ENCODE measurements around the gene KCNAB2.

KCNAB2 gene

DNA sequence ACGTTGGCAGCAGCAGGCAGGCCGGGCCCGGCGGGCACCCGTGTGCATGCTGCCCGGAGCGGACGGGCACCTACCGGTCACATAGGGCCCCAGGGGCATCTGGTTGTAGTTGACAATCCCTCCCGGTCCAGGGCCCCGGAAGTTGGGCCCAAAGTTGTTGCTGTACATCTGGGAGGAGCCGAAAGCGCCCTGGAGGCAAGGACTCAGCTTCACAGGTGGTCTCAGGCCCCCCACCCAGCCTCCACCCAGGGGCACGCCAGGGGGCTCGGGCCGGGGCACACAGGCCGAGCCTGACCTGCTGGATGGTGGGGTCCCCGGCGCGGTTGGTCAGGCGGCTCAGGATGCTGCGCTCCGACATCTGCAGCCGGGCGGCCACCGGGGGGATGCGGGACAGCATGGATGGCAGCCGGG is 60.6 kb downstream of the KCNAB2 start:
- H3K4me3 ChIP-seq (ENCODE audit: low read depth, low read length) = no peak overlapping the region

DNA sequence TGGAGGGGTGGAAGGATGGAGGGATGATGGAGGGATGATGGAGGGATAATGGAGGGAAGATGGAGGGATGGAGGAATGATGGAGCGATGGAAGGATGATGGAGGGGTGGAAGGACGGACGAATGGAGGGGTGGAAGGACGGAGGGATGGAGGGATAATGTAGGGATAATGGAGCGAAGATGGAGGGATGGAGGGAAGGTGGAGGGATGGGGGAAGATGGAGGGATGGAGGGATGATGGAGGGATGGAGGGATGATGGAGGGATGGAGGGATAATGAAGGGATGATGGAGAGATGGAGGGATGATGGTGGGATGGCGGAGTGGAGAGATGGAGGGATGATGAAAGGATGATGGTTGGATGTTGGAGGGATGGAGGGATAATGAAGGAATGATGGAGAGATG is 61.3 kb downstream of the KCNAB2 start:
- H3K4me3 ChIP-seq (ENCODE audit: low read depth, low read length) = no peak overlapping the region

DNA sequence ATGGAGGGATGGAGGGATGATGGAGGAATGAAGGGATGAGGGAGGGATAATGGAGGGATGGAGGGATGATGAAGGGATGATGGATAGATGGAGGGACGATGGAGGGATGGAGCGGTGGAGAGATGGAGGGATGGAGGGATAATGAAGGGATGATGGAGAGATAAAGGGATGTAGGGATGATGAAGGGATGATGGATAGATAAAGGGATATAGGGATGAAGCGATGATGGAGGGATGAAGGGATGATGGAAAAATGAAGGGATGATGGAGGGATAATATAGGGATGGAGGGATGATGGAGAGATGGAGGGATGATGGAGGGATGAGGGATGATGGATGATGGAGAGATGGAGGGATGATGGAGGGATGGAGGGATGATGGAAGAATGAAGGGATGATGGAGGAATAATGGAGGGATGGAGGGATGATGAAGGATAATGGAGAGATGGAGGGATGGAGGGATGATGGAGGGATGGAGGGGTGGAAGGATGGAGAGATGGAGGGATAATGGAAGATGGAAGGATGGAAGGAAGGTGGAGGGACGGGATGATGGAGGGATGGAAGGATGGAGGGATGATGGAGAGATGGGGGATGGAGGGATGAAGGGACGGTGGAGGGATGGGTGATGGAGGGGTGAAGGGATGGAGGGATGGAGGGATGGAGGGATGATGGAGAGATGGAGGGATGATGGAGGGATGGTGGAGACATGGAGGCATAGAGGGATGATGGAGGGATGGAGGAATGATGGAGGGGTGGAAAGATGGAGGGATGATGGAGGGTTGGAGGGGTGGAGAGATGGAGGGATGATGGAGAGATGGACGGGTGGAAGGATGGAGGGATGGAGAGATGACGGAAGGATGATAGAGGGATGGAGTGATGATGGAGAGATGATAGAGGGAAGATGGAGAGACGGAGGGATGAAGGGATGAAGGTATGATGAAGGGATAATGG is 62.0 kb downstream of the KCNAB2 start:
- no peak overlapping the region for H3K4me3 ChIP-seq (ENCODE audit: low read depth, low read length)

DNA sequence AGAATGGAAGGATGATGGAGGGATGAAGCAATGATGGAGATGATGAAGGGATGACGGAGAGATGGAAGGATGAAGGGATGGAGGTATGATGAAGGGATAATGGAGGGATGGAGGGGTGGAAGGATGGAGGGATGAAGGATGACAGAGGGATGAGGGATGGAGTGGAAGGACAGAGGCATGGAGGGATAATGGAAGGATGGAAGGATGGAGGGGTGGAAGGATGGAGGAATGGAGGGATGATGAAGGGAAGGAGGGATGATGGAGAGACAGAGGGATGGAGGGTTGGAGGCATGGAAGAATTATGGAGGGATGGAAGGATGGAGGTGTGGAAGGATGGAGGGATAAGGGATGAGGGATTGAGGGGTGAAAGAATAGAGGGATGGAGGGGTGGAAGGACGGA is 62.8 kb downstream of the KCNAB2 start:
- H3K4me3 ChIP-seq (ENCODE audit: low read depth, low read length) = no peak overlapping the region

DNA sequence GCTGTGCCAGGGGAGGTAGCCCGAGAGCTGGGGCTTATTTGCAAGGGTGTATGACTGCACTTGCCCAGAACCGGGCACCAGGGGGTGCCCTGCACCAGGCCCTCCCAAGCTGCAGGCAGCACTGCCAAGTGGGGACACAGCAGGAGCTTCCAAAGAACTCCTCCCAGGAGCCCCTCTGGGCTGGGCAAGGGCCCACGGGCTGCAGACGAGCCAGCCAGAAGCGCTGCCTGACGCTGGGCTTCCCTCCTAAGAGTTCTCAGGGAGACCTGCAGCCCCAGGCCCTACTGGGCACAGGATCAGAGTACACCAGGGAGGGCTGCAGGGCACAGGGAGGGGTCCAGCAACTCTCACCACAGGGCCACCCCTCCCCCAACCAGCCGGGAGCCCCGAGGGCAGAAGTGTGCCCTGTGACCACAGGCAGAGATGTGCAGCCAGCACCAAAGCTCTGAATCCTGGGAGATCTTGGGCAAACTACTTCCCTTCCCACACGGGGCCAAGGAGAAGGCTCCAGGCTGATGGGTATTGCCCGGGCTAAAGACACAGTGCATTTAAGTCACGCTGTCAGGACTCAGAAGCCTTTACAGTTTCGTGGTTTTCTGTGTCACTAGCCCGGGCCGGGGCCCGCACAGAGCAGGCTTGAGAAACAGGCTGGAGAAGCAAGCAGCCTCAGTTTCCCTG is 63.4 kb downstream of the KCNAB2 start:
- H3K4me3 ChIP-seq (ENCODE audit: low read depth, low read length) = no peak overlapping the region

DNA sequence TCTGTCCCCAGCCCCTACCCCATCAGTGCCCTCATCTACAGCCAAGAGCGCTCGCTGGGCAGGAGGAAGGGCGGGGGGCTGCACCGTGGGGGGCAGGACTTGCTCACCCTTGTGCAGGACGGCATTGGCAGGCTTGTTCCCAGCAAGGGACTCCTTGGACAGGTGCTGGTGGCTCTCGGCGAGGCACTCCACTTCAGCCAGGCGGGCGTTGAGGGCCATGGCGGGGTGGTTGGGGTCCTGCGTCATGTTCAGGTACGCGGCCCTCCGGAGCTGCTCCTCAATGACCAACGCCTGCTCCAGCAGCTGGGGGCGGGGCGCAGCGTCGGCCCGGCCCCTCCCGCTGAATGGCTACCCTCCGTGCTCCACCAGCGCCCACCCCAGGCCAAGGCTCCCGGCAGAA is 64.0 kb downstream of the KCNAB2 start:
- no peak overlapping the region for H3K4me3 ChIP-seq (ENCODE audit: low read depth, low read length)

DNA sequence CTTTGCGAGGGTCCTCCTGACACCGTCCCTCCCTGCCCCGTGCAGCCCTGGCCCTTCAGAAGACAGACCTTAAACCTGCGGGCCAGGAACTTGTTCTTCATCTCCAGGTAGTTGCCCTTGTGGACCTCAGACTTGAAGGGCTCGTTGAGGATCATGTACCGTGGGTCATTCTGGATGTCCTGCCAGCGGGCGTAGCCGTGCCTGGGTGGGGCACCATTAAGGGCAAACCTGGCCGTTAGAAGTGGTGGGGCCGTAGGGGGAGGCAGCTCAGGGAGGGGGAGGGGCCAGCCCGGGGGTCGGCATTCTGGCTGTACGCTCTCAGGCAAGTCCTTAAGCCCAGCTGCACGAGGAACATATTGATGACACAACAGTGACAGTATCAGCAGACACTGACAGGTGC is 64.6 kb downstream of the KCNAB2 start:
- H3K4me3 ChIP-seq (ENCODE audit: low read depth, low read length) = no peak overlapping the region

DNA sequence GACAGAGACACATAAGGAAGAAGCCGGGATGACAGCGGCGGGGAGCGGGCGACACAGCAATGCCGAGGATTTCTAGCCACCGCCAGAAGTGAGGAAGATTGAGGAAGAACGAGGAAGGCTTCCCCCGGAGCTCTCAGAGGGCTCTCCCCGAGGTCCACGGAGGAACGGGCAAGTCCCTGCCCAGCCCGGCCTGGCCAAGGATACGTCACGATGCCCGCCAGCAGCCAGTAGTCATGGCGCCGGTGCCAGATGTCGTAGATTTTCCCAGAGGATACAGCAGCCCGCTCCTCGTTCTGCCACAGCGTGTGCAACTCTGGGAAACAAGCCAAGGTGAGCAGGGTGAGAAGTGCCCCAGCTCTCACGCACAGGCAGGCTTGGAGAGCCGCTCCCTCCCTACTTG is 65.9 kb downstream of the KCNAB2 start:
- H3K4me3 ChIP-seq (ENCODE audit: low read depth, low read length) = no peak overlapping the region

DNA sequence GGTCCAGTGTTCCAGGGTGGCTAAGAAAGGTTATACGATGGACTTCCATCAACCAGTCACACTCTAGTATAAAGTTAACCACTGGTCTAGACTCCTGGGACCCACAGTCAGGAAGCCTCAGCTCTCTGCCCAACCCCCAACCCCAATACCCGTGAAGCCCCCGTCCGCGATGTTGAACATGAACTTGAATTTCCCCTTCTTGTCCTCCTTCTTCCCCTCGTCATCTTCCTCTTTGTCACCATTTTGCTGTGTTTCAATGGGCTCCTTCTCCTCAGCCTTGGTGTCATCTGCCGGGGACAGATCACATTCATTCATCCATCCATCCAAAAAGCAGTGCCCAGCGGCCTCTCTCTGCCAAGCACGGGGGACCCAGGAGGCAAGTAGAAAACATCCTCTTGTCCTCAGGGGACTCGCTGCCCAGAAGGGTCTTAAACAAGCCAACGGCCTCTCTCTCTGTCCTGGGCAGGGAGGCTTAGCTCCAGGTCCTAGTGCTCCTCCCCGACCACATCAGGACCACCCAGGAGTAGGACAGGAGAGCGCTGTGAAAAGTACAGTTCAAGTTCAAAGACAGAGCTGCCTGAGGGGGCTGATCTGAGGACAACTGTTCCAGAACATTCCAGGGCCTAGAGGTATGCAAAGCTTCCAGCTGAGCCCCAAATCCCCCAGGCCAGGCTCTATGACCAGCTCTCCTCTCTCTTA is 66.5 kb downstream of the KCNAB2 start:
- H3K4me3 ChIP-seq (ENCODE audit: low read depth, low read length) = no peak overlapping the region

DNA sequence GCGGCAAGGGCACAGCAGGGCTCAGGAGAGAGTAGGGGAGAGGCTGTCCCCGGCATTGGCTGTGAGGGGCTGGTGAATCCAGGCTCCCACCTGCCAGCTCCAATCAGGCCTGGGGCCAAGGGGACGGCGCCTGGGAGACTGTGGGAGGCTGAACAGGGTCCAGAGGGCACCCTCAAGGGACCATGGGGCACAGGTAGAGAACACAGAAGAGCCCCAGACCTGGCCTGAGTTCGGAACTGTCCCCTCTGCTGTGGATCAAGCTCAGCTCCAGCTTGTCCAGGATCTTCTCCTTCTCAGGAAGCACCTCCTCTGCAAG is 67.0 kb downstream of the KCNAB2 start:
- no peak overlapping the region for H3K4me3 ChIP-seq (ENCODE audit: low read depth, low read length)

DNA sequence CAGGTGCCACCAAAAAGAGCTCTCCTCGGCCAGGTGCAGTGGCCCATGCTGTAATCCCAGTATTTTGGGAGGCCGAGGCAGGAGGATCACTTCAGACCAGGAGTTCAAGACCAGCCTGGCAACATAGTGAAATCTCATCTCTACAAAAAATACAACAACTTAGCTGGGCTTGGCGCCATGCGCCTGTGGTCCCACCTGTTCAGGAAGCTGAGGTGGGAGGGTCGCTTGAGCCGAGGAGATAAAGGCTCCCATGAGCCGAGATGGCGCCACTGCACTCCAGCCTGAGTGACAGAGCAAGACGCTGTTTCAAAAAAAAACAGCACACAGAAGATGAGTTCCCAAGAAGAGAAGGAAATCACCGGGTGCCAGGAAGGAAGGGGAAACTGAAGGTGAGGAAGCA is 67.4 kb downstream of the KCNAB2 start:
- H3K4me3 ChIP-seq (ENCODE audit: low read depth, low read length) = no peak overlapping the region

DNA sequence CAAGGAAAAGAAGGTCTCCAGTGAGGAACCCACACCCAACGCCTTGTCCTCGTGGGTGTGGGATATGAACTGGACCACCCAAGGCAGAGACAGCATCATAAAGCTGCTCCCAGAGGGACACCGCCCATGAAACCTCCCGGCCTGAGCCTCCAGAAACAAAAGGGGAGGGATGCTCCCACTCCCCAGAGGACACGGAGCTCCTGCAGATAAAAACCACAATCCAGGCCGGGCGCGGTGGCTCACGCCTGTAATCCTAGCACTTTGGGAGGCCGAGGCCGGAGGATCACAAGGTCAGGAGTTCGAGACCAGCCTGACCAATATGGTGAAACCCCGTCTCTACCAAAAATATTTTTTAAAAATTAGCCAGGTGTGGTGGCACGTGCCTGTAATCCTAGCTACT is 68.1 kb downstream of the KCNAB2 start:
- no peak overlapping the region for H3K4me3 ChIP-seq (ENCODE audit: low read depth, low read length)

DNA sequence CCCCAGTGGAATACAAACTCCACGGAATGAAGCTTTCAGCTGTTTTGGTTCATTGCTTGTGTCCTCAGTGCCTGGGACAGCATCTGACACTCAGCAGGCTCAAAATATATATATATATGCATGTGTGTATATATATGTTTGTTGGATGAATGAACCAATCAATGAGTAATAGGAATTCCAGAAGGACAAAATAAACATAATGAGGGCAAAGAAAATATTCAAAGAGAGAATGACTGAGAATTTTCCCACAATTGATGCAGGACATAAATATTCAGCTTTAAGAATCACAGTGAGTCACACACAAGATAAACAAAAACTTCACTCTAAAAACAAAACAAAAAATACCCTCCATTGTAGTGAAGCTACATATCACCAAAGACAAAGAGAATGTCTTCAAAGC is 70.4 kb downstream of the KCNAB2 start:
- H3K4me3 ChIP-seq (ENCODE audit: low read depth, low read length) = no peak overlapping the region

DNA sequence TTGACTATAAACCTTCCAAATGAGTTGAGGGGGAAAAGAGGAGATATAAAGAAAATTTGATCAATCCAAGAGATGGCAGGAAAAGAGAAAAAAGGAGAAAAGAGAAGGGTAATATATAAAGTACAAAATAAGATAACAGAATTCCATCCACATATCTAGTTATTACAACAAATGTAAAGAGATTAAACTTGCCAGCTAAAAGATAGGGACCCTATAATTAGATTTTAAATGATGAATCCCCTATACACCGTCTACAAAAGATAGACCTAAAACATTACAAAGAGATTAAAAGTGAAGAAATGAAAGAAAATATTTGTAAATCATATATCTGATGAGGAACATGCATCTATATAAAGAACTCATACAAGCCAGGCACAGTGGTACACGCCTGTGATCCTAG is 71.4 kb downstream of the KCNAB2 start:
- H3K4me3 ChIP-seq (ENCODE audit: low read depth, low read length) = no peak overlapping the region

DNA sequence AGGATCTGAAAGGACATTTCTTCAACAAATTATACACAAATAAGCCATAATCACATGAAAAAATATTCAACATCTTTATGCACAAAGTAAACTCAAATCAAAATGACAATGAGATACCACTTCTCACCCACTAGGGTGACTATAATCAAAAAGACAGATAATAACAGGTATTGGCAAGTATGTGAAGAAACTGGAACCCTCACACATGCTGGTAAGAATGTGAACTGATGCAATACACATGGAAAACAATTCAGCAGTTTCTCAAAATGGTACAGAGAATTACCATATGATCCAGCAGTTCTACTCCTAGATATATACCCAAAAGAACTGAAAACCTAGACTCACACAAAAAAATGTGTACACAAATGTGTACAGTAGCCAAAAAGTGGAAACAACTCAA is 71.9 kb downstream of the KCNAB2 start:
- no peak overlapping the region for H3K4me3 ChIP-seq (ENCODE audit: low read depth, low read length)

DNA sequence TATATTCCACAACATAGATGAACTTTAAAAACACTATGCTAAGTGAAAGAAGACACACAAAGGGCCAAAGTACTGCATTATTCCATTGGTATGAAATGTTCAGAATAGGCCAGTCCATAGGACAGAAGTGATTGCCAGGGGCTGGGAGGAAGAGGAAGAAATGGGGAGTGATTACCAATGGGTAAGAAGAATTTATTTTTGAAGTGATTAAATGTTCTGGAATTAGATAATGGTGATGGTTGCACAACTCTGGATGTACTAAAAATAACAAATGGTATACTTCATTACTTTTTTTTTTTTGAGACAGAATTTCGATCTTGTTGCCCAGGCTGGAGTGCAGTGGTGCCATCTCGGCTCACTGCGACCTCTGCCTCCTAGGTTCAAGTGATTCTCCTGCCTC is 72.7 kb downstream of the KCNAB2 start:
- H3K4me3 ChIP-seq (ENCODE audit: low read depth, low read length) = no peak overlapping the region

DNA sequence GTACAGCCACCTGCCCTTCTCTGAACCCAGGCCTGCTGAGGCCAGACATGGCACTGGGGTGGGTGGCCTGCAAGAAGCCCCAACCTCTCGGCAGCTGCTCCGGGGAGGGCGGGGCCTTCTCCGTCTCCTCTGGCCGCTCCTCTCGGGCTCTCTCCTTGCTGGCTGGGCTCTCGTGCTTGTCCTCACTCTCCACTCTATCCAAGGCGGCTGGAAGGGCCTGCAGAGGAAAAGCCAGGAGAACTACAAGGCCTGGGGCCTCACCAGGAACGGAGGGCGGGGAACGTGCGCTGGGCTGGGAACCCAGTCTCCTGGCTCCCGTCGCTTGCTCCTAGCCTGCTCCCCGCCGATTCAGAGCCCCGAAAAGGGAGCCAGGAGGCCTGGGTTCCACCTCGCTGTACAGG is 75.3 kb downstream of the KCNAB2 start:
- no peak overlapping the region for H3K4me3 ChIP-seq (ENCODE audit: low read depth, low read length)

DNA sequence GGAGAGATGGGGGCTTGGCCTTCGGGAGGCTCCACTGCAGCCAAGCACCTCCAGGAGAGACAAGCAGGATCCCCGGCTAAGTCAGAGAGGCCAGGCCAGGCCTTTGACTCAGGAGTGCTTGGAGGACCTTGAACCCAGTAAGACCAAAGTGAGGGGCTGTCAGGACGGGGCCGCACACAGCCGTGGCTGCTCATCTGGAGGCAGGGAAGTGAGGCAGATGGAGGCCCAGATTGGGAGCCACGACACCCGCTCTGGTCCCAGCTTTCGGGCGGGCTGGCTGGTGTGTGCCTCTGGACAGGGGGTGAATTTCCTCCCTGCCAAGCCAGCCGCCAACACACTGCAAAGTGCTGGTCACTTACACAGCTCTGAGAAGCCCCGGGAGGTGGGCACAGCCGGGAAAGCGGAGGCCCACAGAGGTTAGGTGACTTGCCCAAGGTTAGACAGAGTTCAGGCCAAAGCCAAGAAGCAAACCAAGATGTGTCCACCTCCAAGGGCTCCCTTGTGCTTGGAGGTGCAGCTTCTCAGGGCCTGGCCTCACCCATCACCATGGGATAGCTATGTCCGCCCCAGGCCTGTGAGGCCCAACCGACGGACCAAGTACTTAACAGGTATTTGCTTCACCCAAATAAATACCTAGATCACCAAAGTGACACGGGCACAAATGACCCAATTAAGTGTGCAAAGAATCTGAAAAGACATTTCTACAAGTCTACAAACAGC is 76.1 kb downstream of the KCNAB2 start:
- no peak overlapping the region for H3K4me3 ChIP-seq (ENCODE audit: low read depth, low read length)

DNA sequence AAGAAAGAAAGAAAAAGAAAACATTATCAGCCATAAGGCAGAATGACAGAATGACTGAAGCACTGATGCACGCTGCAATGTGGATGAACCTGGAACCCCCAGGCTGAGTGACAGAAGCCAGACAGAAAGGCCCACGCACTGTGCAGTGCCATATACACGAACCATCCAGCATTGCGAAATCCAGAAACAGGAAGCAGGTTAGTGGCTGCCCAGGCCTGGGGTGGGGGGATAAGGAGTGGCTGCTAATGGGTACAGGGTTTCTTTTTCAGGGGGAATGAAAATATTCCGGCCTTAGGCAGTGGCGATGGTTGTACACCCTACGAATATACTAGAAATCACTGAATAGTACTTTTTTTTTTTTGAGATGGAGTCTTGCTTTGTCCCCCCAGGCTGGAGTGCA is 77.4 kb downstream of the KCNAB2 start:
- no peak overlapping the region for H3K4me3 ChIP-seq (ENCODE audit: low read depth, low read length)

DNA sequence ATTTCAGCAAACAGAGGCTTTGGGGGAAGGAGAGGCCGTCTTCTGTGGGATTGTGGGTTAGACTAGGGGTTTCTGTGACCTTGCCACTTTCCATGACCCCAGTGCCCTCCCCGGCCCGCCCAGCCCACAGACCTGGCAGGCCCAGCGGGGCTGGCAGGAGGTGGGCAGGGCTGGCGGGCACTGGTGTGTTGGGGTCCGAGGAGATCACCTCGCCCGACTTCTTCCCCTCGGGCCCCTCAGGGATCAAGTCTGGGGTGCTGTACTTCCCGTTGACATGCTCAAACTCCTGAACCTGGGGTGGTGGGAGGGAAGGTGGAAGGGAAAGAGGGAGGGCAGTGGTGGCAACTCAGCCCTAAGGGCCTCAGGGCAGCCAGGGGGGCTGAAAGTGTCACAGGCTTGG is 78.1 kb downstream of the KCNAB2 start:
- H3K4me3 ChIP-seq (ENCODE audit: low read depth, low read length) = no peak overlapping the region

DNA sequence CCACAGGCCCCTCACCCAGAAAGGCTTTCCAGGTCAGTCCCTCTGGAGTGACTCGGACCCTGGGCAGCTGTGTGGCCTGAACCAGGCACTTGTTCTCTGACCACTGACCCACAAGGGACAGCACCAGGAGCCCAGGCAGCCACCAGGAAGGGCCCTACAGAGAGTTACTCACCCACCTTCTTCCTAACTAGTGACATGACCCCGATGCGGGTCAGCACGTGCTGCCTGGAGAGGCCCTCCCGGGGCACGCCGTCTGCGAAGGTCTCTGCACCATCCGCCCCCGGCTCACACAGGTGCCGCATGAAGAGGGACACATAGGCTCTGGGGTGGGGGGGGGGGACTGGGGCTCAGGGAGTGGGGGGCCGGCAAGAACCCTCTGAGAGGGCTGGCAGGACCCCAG is 78.7 kb downstream of the KCNAB2 start:
- no peak overlapping the region for H3K4me3 ChIP-seq (ENCODE audit: low read depth, low read length)
